ENCODE measurements around the gene CACNA1C.

DNA sequence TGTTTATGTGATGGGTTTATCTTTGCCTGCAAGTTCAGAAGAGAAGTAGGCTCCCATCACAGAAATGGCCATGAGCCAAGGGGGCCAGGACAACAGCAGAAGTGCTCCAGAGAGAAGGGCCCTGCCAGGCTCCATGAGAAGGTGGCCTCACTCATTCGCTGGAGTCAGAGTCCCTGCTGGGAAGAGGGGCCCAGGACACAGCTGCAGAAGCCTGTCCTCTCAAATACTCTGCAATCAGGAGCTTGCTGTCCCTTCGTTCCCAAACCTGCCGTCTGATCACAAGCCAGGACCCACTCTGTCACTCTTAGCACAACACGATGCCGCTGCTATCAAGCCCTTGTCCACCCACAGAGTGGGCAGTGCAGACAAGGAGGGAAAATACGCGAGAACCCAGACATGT, 435.8 kb downstream of the CACNA1C start:
- TF ChIP-seq, protein P1, sequence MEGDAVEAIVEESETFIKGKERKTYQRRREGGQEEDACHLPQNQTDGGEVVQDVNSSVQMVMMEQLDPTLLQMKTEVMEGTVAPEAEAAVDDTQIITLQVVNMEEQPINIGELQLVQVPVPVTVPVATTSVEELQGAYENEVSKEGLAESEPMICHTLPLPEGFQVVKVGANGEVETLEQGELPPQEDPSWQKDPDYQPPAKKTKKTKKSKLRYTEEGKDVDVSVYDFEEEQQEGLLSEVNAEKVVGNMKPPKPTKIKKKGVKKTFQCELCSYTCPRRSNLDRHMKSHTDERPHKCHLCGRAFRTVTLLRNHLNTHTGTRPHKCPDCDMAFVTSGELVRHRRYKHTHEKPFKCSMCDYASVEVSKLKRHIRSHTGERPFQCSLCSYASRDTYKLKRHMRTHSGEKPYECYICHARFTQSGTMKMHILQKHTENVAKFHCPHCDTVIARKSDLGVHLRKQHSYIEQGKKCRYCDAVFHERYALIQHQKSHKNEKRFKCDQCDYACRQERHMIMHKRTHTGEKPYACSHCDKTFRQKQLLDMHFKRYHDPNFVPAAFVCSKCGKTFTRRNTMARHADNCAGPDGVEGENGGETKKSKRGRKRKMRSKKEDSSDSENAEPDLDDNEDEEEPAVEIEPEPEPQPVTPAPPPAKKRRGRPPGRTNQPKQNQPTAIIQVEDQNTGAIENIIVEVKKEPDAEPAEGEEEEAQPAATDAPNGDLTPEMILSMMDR (IDR thresholded peaks at IDR 0.05): no peak
- TF ChIP-seq POLR2AphosphoS5 (IDR thresholded peaks at IDR 0.05): no peak
- TF ChIP-seq POLR2A (IDR thresholded peaks at IDR 0.05; ENCODE audit: low read depth): no peak
- TF ChIP-seq EP300 (IDR thresholded peaks at IDR 0.05): no peak
